ENCODE data around the gene CUL7.

Gene CUL7

GRCh38 chr6:43037197-43037596 is 16.5 kb downstream of the CUL7 start:
- no peak for DNase-seq (ENCODE audit: low read depth in 1 of 2, low spot score in 1 of 2)
- TF ChIP-seq GABPA (IDR thresholded peaks at IDR 0.05; ENCODE audit: low read depth), result no peak
- TF ChIP-seq CTCF (IDR thresholded peaks at IDR 0.05; ENCODE audit: insufficient read depth, low read length), result no peak
- TF ChIP-seq POLR2AphosphoS5 (IDR thresholded peaks at IDR 0.05; ENCODE audit: low read depth), result no peak
- Histone ChIP-seq H3K27me3 (ENCODE audit: insufficient read depth, poor library complexity, severe bottlenecking) (no peaks in the 10 kb centered on the region), H3K27ac (replicated peaks) (no peak overlapping the region), H3K4me3 (replicated peaks; ENCODE audit: insufficient read depth, low read length) (no peak overlapping the region)

- H3K27me3 ChIP-seq (ENCODE audit: insufficient read depth, poor library complexity, severe bottlenecking), result no peaks in the 10 kb centered on the region
- no peak overlapping the region for H3K4me3 ChIP-seq (replicated peaks; ENCODE audit: insufficient read depth, low read length)
- no peak for DNase-seq (ENCODE audit: low read depth in 1 of 2, low spot score in 1 of 2)
- TF ChIP-seq SPI1 (IDR thresholded peaks at IDR 0.05; ENCODE audit: borderline replicate concordance, low read depth) (no peak), POLR2AphosphoS5 (IDR thresholded peaks at IDR 0.05; ENCODE audit: low read depth) (no peak), GABPA (IDR thresholded peaks at IDR 0.05; ENCODE audit: low read depth) (no peak), CTCF (IDR thresholded peaks at IDR 0.05; ENCODE audit: insufficient read depth, low read length) (no peak), REST (IDR thresholded peaks at IDR 0.05; ENCODE audit: insufficient replicate concordance, low read depth) (no peak)
- H3K27ac ChIP-seq (replicated peaks), result no peak overlapping the region
Measured at GRCh38 chr6:43036712-43037111, 16.9 kb downstream of the CUL7 start.

GRCh38 chr6:43035495-43036194 is 18.0 kb downstream of the CUL7 start:
- Histone ChIP-seq H3K4me3 (replicated peaks; ENCODE audit: insufficient read depth, low read length) (no peak overlapping the region), H3K27ac (replicated peaks) (no peak overlapping the region), H3K27me3 (ENCODE audit: insufficient read depth, poor library complexity, severe bottlenecking) (no peaks in the 10 kb centered on the region)
- TF ChIP-seq POLR2AphosphoS5 (IDR thresholded peaks at IDR 0.05; ENCODE audit: low read depth) (no peak), REST (IDR thresholded peaks at IDR 0.05; ENCODE audit: insufficient replicate concordance, low read depth) (no peak), CTCF (IDR thresholded peaks at IDR 0.05; ENCODE audit: insufficient read depth, low read length) (no peak), SPI1 (IDR thresholded peaks at IDR 0.05; ENCODE audit: borderline replicate concordance, low read depth) (no peak), GABPA (IDR thresholded peaks at IDR 0.05; ENCODE audit: low read depth) (no peak)
- no peak for DNase-seq (ENCODE audit: low read depth in 1 of 2, low spot score in 1 of 2)

GRCh38 chr6:43034190-43034525 is 19.5 kb downstream of the CUL7 start:
- Histone ChIP-seq H3K27me3 (ENCODE audit: insufficient read depth, poor library complexity, severe bottlenecking) (no peaks in the 10 kb centered on the region), H3K4me3 (replicated peaks; ENCODE audit: insufficient read depth, low read length) (no peak overlapping the region), H3K27ac (replicated peaks) (no peak overlapping the region)
- DNase-seq (ENCODE audit: low read depth in 1 of 2, low spot score in 1 of 2), result no peak
- TF ChIP-seq SPI1 (IDR thresholded peaks at IDR 0.05; ENCODE audit: borderline replicate concordance, low read depth), result no peak
- TF ChIP-seq POLR2AphosphoS5 (IDR thresholded peaks at IDR 0.05; ENCODE audit: low read depth), result no peak
- no peak for TF ChIP-seq CTCF (IDR thresholded peaks at IDR 0.05; ENCODE audit: insufficient read depth, low read length)
- TF ChIP-seq GABPA (IDR thresholded peaks at IDR 0.05; ENCODE audit: low read depth), result no peak
- TF ChIP-seq REST (IDR thresholded peaks at IDR 0.05; ENCODE audit: insufficient replicate concordance, low read depth), result no peak

Measured in HL-60 (cell line).